ENCODE data around the gene ZNF148. TPM values are rescaled to one million over a fixed set of nuclear protein-coding genes. Genes with fewer than 3 reads are reported as not detected.

ZNF148 gene
- total RNA-seq, 2 experiments from 2014 or later, result 36.9 to 41.9 TPM

DNA sequence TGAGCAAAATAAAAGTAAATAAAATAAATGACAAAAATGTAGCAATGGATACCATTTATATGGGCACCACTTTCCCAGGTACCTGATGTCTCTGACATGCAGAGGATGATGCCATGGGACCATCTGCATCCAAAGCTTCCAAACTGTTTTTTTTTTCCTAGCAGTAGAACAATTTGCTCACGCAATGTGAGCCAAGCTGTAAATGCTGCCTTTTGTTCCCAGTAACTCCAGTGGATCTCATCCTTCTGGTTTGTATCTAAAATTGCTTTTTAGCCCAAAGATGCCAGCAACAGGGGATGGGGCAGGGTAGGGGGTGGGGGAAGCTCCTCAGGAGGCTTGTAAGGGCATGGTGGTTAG lies 195.3 kb downstream of the ZNF148 start:
- Mint-ChIP-seq H3K36me3 (ENCODE audit: low read depth) (no peaks in the 10 kb centered on the region), H3K27ac (no peak overlapping the region), H3K27me3 (peaks cover 5% of the 10 kb centered on the region), H3K4me3 (no peak overlapping the region), H3K9me3 (no peaks in the 10 kb centered on the region), H3K4me1 (peaks cover 2% of the 10 kb centered on the region)
- CTCF ChIA-PET, result no interaction called here
- POLR2A ChIA-PET, result no interaction called here
- DNase-seq, result no peak

DNA sequence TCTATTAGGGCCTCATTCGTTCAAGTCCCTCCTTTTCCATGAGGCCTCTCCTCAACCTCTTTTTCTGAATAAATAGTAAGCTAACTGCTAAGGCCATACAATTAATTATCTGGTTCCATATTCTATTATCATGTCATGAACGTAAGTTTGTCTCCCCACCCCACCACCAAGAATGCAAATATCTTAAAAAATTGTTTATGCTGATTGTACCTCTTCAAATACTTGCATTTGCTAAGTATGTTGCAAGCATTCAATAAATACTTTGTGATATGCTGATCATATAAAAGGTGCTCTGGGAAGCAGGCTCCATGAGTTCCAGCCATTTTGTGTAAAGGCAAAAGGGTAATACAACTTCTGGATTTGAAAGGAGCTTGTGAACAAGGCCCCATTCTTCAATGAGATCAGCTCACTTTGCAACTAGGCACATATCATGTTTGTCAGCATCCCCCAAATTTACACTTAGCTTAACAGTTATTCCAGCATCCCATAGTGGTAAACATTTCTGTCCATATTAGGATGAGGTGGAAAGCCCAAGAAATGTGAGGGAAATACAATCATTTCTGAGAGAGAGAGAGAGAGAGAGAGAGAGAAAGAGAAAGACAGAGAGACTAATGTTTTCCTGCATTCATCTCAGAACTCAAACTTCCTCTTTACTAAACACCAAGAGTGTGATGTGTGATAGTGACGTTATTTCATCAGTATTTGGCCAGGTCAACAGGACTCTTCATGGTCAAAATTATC lies 195.8 kb downstream of the ZNF148 start:
- ChIA-PET POLR2A (no interaction called here), CTCF (no interaction called here)
- no peak for DNase-seq
- peaks cover 2% of the 10 kb centered on the region for H3K4me1 Mint-ChIP-seq
- H3K27ac Mint-ChIP-seq, result no peak overlapping the region
- no peaks in the 10 kb centered on the region for H3K36me3 Mint-ChIP-seq (ENCODE audit: low read depth)
- no peak overlapping the region for H3K4me3 Mint-ChIP-seq
- peaks cover 8% of the 10 kb centered on the region for H3K27me3 Mint-ChIP-seq
- H3K9me3 Mint-ChIP-seq, result no peaks in the 10 kb centered on the region

DNA sequence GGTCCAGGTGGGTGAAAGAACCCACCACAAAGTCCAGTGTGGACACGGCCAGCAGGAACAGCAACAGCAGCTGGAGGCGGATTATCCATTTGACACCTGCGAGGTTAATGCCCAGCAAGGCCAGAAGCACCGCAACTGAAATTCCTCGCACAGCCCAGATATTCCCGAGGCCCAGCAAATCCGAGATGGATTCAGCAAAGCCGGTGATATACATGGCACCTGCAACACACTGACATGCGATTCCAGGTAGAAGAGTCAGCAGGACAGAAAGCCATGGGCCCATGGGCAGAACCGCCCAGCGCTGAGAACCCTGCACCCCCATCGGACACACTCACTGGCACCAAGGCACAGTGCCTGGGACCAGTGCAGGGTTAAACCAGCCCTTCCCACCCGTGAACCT lies 197.4 kb downstream of the ZNF148 start:
- CTCF ChIA-PET, result no interaction called here
- no peak overlapping the region for H3K4me3 Mint-ChIP-seq
- POLR2A ChIA-PET, result no interaction called here

More for the DNA sequence above, 197.4 kb downstream of the ZNF148 start:
- peaks cover 14% of the 10 kb centered on the region for H3K27me3 Mint-ChIP-seq
- H3K9me3 Mint-ChIP-seq, result peaks cover 8% of the 10 kb centered on the region
- peaks cover 5% of the 10 kb centered on the region for H3K36me3 Mint-ChIP-seq (ENCODE audit: low read depth)
- no peak overlapping the region for H3K27ac Mint-ChIP-seq
- no peak for DNase-seq
- H3K4me1 Mint-ChIP-seq, result peaks cover 2% of the 10 kb centered on the region

Other genes with a start within 250 kb of the ZNF148 start
- 1 to 10 TPM in 1 of 2 experiments, under 1 TPM in 1; 0.65 to 1.3 TPM for gene SLC12A8, start 162.6 kb downstream of the ZNF148 start, total RNA-seq
- 10 to 100 TPM; 29.3 to 34.1 TPM for gene SNX4, start 144.9 kb upstream of the ZNF148 start, total RNA-seq
- gene OSBPL11, start 220.2 kb upstream of the ZNF148 start, total RNA-seq, result 10 to 100 TPM; 13.0 to 13.6 TPM